SK-N-MC (cell line): ENCODE measurements around the gene PDX1.

ENCODE experiments used
- DNase-seq: peaks from one replicate; pipeline ENCODE4 v3.0.0-alpha.2; 2011; ENCODE audit warnings: low read depth, low spot score
- H3K27ac ChIP-seq: fragments of 200-600 bp; sonication (generic); 2 replicates; pipeline ENCODE4 v1.5.1; 2016; ENCODE audit warnings: mixed run types
- H3K36me3 ChIP-seq: fragments of 200-600 bp; sonication (generic); 2 replicates; pipeline ENCODE4 v1.6.1; 2017; ENCODE audit warnings: antibody characterized with exemption, low read length, mixed read lengths; ENCODE audit not compliant: insufficient read depth
- H3K4me3 ChIP-seq: fragments of 200-600 bp; sonication (generic); 2 replicates; pipeline ENCODE4 v1.5.1; 2016
- H3K9ac ChIP-seq: fragments of 200-600 bp; sonication (generic); 2 replicates; pipeline ENCODE4 v1.8.0; 2017; ENCODE audit warnings: mixed run types, mixed read lengths; ENCODE audit not compliant: insufficient read length
- H3K9me3 ChIP-seq: fragments of 200-600 bp; sonication (generic); 2 replicates; pipeline ENCODE4 v1.6.1; 2017; ENCODE audit warnings: low read depth, mild to moderate bottlenecking, antibody characterized with exemption, low read length, moderate library complexity, mixed read lengths
- EZH2 ChIP-seq: fragments of 200-600 bp; sonication (generic); IDR thresholded peaks from one replicate; pipeline ENCODE4 v1.6.1; 2017; ENCODE audit warnings: antibody characterized with exemption
- FOXP2 ChIP-seq: optimal IDR thresholded peaks from 2 replicates; pipeline ENCODE3; 2011; ENCODE audit warnings: mild to moderate bottlenecking, moderate library complexity; ENCODE audit not compliant: insufficient read depth; ENCODE audit errors: extremely low read length, control extremely low read depth
- POLR2AphosphoS5 ChIP-seq: IDR thresholded peaks from 2 replicates; pipeline ENCODE4 v1.6.1; 2012; ENCODE audit warnings: mild to moderate bottlenecking, low read depth, low read length, borderline replicate concordance

Gene PDX1

DNA sequence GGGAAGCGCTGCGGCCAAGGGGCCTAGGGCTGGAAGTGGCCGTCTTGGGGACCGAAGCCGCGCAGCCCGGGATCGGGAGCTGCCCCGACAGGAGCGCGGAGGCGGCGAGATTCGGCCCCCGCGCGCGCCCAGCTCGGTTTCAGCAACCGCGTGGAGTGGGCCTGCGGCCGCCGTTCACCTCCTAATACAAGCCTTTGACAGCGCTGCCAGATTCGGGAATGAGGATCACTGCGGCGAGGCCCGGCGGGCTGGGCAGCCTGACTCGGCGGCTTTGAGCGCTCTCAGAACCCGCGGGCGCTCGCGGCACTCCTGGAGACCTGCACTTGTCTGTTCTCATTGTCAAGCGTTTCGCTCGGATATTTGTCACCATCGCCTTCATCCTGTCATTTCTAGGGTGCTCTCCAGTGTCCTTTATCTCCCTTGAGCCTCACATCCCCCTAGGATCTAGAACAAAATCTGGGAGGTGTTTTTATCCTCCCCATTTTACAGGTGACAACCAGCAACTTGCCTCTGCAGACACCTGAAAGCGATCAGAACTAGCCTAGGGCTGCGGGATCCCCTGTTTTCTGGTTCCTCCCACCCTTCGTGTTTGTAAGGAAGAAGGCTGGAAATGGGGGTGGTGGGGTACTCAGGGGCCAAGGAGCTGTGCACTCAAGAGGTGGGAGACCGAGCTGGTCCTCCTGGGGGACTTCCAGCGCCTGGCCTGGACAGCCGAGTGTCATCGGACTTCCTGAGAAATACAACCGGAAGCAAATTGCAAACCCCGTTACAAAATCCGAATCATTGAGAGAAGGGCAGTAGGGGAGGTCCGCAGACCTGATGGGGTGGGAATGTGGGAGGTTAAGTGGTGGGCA, 50.8 kb downstream of the PDX1 start:
- TF ChIP-seq FOXP2 (no peak), POLR2AphosphoS5 (no peak), EZH2 (peak; percentile 35)
- DNase-seq: no peak
- no peaks in the 10 kb centered on the region for H3K36me3 ChIP-seq
- H3K9ac ChIP-seq: no peak overlapping the region
- no peak overlapping the region for H3K4me3 ChIP-seq
- no peak overlapping the region for H3K27ac ChIP-seq
- H3K9me3 ChIP-seq: no peaks in the 10 kb centered on the region

DNA sequence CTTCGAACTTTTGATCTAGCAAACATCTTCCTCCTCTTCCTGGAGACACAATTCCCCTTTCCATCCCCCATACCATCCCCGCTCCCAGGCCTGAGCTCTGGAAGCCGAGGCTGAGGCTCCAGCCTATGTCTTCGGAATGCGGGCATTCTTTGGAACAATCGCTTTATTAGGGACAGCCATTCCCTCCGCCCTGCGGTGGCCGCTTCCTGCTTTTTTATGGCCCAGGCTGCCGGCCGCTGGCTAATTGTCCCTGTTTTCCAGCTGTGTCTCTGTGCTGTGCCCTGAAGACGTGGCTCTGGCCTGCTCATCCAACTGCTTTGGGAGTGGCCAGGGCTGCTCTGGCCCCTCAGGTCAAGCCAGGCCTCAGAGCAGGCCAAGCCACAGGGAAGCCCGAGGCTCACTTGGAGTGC, 51.4 kb downstream of the PDX1 start:
- no peak for DNase-seq
- Histone ChIP-seq H3K36me3 (no peaks in the 10 kb centered on the region), H3K27ac (no peak overlapping the region), H3K9me3 (no peaks in the 10 kb centered on the region), H3K4me3 (no peak overlapping the region), H3K9ac (no peak overlapping the region)
- no peak for TF ChIP-seq POLR2AphosphoS5
- no peak for TF ChIP-seq EZH2
- TF ChIP-seq FOXP2: no peak

DNA sequence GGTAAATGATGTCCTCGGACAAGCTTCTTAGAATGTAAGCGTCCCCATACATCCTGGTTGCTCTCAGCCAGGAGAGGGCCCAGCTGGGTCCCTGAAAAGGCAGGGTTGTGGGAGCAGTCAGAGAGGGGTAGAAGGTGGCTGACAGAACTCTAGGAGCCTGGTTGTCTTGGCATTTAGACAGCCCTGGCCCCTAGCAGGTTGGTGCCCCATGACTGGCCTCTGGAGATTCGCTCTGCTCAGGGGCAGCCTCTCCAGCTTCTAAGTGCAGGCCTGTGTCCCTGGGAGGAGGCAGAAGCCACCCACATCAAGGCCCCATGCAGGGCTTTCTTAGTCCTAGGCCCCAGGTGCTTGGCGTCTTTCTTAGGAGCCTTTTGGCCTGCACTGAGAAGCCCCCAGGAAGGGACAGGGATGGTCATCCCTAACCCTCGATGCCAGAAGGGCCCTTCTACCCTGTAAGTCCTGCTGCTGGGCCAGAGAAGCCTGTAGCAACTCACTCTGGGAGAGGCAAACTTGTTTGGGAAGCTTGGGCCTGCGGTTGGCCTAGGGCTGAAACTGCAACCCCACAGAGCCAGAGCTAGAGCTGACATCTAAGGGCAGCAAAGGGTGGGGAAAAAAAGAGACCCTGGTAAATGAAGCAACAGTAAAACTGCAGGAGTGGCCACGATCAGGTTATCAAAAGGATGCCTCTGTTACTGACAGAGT, 52.1 kb downstream of the PDX1 start:
- Histone ChIP-seq H3K4me3 (no peak overlapping the region), H3K9me3 (no peaks in the 10 kb centered on the region), H3K27ac (no peak overlapping the region), H3K9ac (no peak overlapping the region), H3K36me3 (no peaks in the 10 kb centered on the region)
- TF ChIP-seq EZH2 (no peak), FOXP2 (no peak), POLR2AphosphoS5 (no peak)
- DNase-seq: no peak

DNA sequence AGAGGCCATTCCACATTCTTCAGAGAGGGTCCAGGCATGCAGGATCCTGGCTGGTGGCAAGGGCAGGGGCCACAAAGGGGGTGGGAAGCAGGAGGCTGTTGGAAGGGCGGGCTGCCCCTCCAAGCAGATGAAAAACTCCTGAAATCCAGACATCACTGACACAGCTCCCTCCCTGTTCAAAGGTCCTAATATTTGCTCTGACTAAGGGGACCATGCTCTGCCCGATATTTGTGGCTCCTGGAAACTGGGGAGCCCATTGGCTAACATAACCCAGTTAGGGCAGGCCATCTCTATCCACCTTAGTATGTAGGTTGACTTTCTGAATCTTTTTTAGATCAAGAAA, 52.6 kb downstream of the PDX1 start:
- Histone ChIP-seq H3K27ac (no peak overlapping the region), H3K9ac (no peak overlapping the region)
- no peak for DNase-seq

DNA sequence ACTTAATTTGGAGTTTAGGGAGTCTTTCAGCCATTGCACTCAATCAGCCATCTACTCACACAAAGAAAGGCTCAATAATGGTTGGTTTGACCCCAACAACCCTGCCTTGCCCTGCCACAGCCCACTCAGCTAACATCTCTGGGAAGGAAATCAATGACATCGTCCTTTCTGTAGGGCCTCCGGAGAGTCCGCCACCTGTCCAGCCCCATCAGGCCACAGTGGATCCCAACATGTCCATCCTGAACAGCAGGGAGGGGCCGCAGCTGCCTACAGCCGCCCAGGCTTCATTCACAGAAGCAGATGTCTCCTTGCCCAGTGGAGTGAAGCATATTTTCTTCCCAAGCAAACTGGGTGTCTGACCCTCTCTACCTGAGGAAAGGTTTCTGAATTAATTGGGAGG, 53.5 kb downstream of the PDX1 start:
- no peaks in the 10 kb centered on the region for H3K36me3 ChIP-seq
- no peak for TF ChIP-seq POLR2AphosphoS5
- no peak for TF ChIP-seq FOXP2
- TF ChIP-seq EZH2: no peak
- DNase-seq: no peak
- no peaks in the 10 kb centered on the region for H3K9me3 ChIP-seq
- H3K27ac ChIP-seq: no peak overlapping the region
- no peak overlapping the region for H3K4me3 ChIP-seq
- no peak overlapping the region for H3K9ac ChIP-seq

More for the DNA sequence above, 52.6 kb downstream of the PDX1 start:
- no peak overlapping the region for H3K4me3 ChIP-seq
- H3K9me3 ChIP-seq: no peaks in the 10 kb centered on the region
- no peak for TF ChIP-seq FOXP2
- TF ChIP-seq EZH2: no peak
- TF ChIP-seq POLR2AphosphoS5: no peak
- H3K36me3 ChIP-seq: no peaks in the 10 kb centered on the region

DNA sequence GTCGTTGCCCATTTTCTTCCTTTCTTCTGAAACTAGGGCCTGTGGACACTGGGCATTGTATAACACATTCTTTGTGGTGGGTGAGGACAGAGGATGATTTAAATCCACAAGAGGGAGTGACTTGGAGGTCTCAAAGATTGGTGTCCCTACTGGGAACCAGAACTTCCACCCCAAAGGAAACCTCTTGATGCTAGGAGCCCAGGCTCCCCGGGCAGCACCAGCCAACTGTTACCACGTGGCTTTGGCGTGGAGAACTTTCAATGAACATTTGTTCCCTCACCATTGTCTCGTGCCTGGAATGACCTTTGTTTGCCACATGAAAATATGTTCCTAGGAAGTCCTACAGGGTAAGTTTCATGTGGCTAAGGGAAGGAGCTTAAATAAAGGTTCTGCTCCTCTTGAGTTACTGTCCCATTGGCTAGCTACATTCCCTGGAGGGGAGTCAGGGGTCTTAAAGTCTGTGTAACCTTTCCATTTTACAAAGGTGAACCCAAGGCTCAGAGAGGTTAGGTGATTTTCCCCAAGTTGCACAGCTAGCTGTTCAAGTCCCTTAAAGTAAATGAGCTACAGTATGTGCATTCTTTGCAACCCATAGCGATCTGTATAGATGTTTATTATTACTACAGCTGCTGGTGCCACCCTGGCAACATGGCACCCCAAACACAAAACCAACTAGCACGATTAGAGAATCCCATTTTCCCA, 54.3 kb downstream of the PDX1 start:
- Histone ChIP-seq H3K4me3 (no peak overlapping the region), H3K27ac (no peak overlapping the region), H3K36me3 (no peaks in the 10 kb centered on the region), H3K9me3 (no peaks in the 10 kb centered on the region), H3K9ac (no peak overlapping the region)
- no peak for DNase-seq
- TF ChIP-seq EZH2 (no peak), POLR2AphosphoS5 (no peak), FOXP2 (no peak)
